ENCODE results near the gene SATB2.

Gene SATB2

GRCh38 chr2:199444749-199445148 lies 13.0 kb downstream of the SATB2 start (continued):
- 0 out of 2 replicates have a peak, but pooled peaks have one; percentile 15 for TF ChIP-seq PRDM6 (tag by site-specific recombination; IDR thresholded peaks at IDR 0.05)

- ChIA-PET CTCF (no interaction called here), POLR2A (no interaction called here)
- no peak overlapping the region for H3K27ac ChIP-seq (ENCODE audit: extremely low read depth, low read depth, low read length)
- H3K4me3 ChIP-seq (ENCODE audit: low read depth, low read length), result no peak overlapping the region
- peaks cover 0 to 2% of the 10 kb centered on the region in 2 experiments; a peak in 1 of 3 replicates for H3K36me3 ChIP-seq (ENCODE audit: control insufficient read depth in 2 of 2, insufficient read depth in 1 of 2, low read length in 2 of 2)
- H3K4me1 ChIP-seq (ENCODE audit: control insufficient read depth, insufficient read depth, low read length), result peaks cover 12% of the 10 kb centered on the region
- H3K9me3 ChIP-seq (ENCODE audit: control insufficient read depth, insufficient read depth, low read depth, low read length), result no peaks in the 10 kb centered on the region
- no peak for TF ChIP-seq ZNF211 (tag by site-specific recombination; IDR thresholded peaks at IDR 0.05; ENCODE audit: low read depth)
- TF ChIP-seq PRDM1 (tag by site-specific recombination; IDR thresholded peaks at IDR 0.05), result peak; percentile 96
Observed at GRCh38 chr2:199443589-199444130, 14.1 kb downstream of the SATB2 start.

- ChIA-PET POLR2A (no interaction called here), CTCF (interaction anchor here (0.7 kb wide), 1 partner anchor 1128 kb away, joined by 4 read pairs; no protein-coding TSS in a partner anchor)
- Histone ChIP-seq H3K36me3 (ENCODE audit: control insufficient read depth in 2 of 2, insufficient read depth in 1 of 2, low read length in 2 of 2) (peaks cover 0 to 6% of the 10 kb centered on the region in 2 experiments; a peak in 1 of 3 replicates), H3K9me3 (ENCODE audit: control insufficient read depth, insufficient read depth, low read depth, low read length) (no peaks in the 10 kb centered on the region), H3K27ac (ENCODE audit: extremely low read depth, low read depth, low read length) (no peak overlapping the region), H3K4me3 (ENCODE audit: low read depth, low read length) (no peak overlapping the region), H3K4me1 (ENCODE audit: control insufficient read depth, insufficient read depth, low read length) (peaks cover 10% of the 10 kb centered on the region)
- 0 out of 2 replicates have a peak, but pooled peaks have one; percentile 7 for TF ChIP-seq BCL6B (tag by site-specific recombination; IDR thresholded peaks at IDR 0.05)
- TF ChIP-seq ZNF394 (tag by site-specific recombination; IDR thresholded peaks at IDR 0.05; ENCODE audit: borderline replicate concordance), result no peak
Observed at GRCh38 chr2:199442173-199442572, 15.6 kb downstream of the SATB2 start.

- ChIA-PET POLR2A (no interaction called here), CTCF (interaction anchor here (0.7 kb wide), 1 partner anchor 617 kb away, joined by 3 read pairs; no protein-coding TSS in a partner anchor)
- TF ChIP-seq ZNF114 (tag by site-specific recombination; IDR thresholded peaks at IDR 0.05) (no peak), EGR2 (tag by site-specific recombination; IDR thresholded peaks at IDR 0.05; ENCODE audit: low read depth) (no peak), ZNF560 (tag by site-specific recombination; IDR thresholded peaks at IDR 0.05; ENCODE audit: borderline replicate concordance) (no peak), ZNF133 (tag by site-specific recombination; IDR thresholded peaks at IDR 0.05) (no peak), ZBTB20 (tag by site-specific recombination; IDR thresholded peaks at IDR 0.05) (no peak), ZBTB11 (tag by site-specific recombination; conservative IDR thresholded peaks at IDR 0.05; ENCODE audit: low read depth) (no peak), ZSCAN4 (tag by site-specific recombination; IDR thresholded peaks at IDR 0.05) (no peak), ZNF16 (tag by site-specific recombination; IDR thresholded peaks at IDR 0.05; ENCODE audit: low read depth) (no peak), KLF7 (tag by site-specific recombination; IDR thresholded peaks at IDR 0.05; ENCODE audit: borderline replicate concordance) (no peak)
Observed at GRCh38 chr2:199441759-199442158, 16.0 kb downstream of the SATB2 start.

More at GRCh38 chr2:199441759-199442158, 16.0 kb downstream of the SATB2 start:
- H3K4me1 ChIP-seq (ENCODE audit: control insufficient read depth, insufficient read depth, low read length), result peaks cover 10% of the 10 kb centered on the region
- peaks cover 0 to 7% of the 10 kb centered on the region in 2 experiments; a peak in 1 of 3 replicates for H3K36me3 ChIP-seq (ENCODE audit: control insufficient read depth in 2 of 2, insufficient read depth in 1 of 2, low read length in 2 of 2)
- no peak overlapping the region for H3K27ac ChIP-seq (ENCODE audit: extremely low read depth, low read depth, low read length)
- no peak overlapping the region for H3K4me3 ChIP-seq (ENCODE audit: low read depth, low read length)
- H3K9me3 ChIP-seq (ENCODE audit: control insufficient read depth, insufficient read depth, low read depth, low read length), result no peaks in the 10 kb centered on the region

Data from HEK293 (cell line).